HepG2 (cell line): Measurements from ENCODE around the gene POLE. TPM values are rescaled to one million over a fixed set of nuclear protein-coding genes. Genes with fewer than 3 reads are reported as not detected.

Source experiments
- ARNT2 ChIP-seq: sonication (generic); formaldehyde crosslinking; IDR thresholded peaks from 2 replicates; pipeline ENCODE4 v1.8.0; 2022; ENCODE audit warnings: mild to moderate bottlenecking, low read depth, missing genetic modification reagents, moderate library complexity
- ASH2L ChIP-seq: fragments of 300-600, 200-600 bp; sonication (generic); IDR thresholded peaks from 2 replicates; pipeline ENCODE4 v1.7.0; 2017; ENCODE audit warnings: low read depth, mild to moderate bottlenecking, moderate library complexity, mixed read lengths, low read length; ENCODE audit not compliant: insufficient read length
- HNRNPUL1 ChIP-seq: fragments of 200-400 bp; formaldehyde crosslinking; IDR thresholded peaks from 2 replicates; pipeline ENCODE4 v1.6.1; 2017; ENCODE audit warnings: low read depth, mild to moderate bottlenecking, low read length, moderate library complexity
- HOXA3 ChIP-seq: sonication (generic); formaldehyde crosslinking; IDR thresholded peaks from 2 replicates; pipeline ENCODE4 v1.5.0; 2020; ENCODE audit warnings: missing genetic modification reagents
- KDM5B ChIP-seq: sonication (generic); formaldehyde crosslinking; IDR thresholded peaks from 2 replicates; pipeline ENCODE4 v1.4.0; 2020; ENCODE audit warnings: missing genetic modification reagents, mild to moderate bottlenecking, borderline replicate concordance
- LCORL ChIP-seq, 2 experiments: fragments of 450-650 bp in 1 of 2; sonication (generic) in 1 of 2; formaldehyde crosslinking in 1 of 2; IDR thresholded peaks; 2 replicates each; pipeline versions ENCODE4 v1.5.0 to v1.6.1; 2017 to 2020; ENCODE audit warnings: antibody characterized with exemption in 1 of 2, missing genetic modification reagents in 1 of 2
- MIER2 ChIP-seq: IDR thresholded peaks from 2 replicates; pipeline ENCODE4 v1.6.1; 2016; ENCODE audit warnings: missing biosample characterization, missing genetic modification reagents
- RBFOX2 ChIP-seq: fragments of 200-400 bp; formaldehyde crosslinking; IDR thresholded peaks from 2 replicates; pipeline ENCODE4 v1.6.1; 2017; ENCODE audit warnings: low read depth, mild to moderate bottlenecking, low read length
- RBM22 ChIP-seq: fragments of 200-400 bp; formaldehyde crosslinking; optimal IDR thresholded peaks from 2 replicates; pipeline ENCODE3; 2017; ENCODE audit warnings: mild to moderate bottlenecking, low read length, moderate library complexity
- SALL1 ChIP-seq: sonication (generic); formaldehyde crosslinking; IDR thresholded peaks from 2 replicates; pipeline ENCODE4 v1.8.0; 2022; ENCODE audit warnings: mild to moderate bottlenecking, missing genetic modification reagents
- ZFP82 ChIP-seq: sonication (generic); formaldehyde crosslinking; IDR thresholded peaks from 2 replicates; pipeline ENCODE4 v1.5.1; 2020; ENCODE audit warnings: mild to moderate bottlenecking, missing genetic modification reagents, borderline replicate concordance
- ZNF121 ChIP-seq: sonication (generic); formaldehyde crosslinking; IDR thresholded peaks from 2 replicates; pipeline ENCODE4 v1.5.0; 2020; ENCODE audit warnings: mild to moderate bottlenecking, missing genetic modification reagents
- ZNF619 ChIP-seq: sonication (generic); formaldehyde crosslinking; IDR thresholded peaks from 2 replicates; pipeline ENCODE4 v1.4.0; 2020; ENCODE audit warnings: mild to moderate bottlenecking, missing genetic modification reagents
- polyA plus RNA-seq, 8 experiments: library from polyadenylated mRNA; depleted of rRNA in 3 of 8; stranded (reverse) in 7 of 8; unstranded in 1 of 8; fragments of >200 nt; fragmentation: Illumina TruSeq in 4 of 8; extraction: Trizol in 4 of 8; gene quantifications; 2 replicates each; pipeline versions ENCODE4 v1.2.1 to v1.2.3, GENCODE V29; 2011 to 2016; ENCODE audit warnings: low read depth in 4 of 8, missing spikeins in 1 of 8, mixed read lengths in 1 of 8; ENCODE audit not compliant: insufficient read depth in 1 of 8
- total RNA-seq, 5 experiments: library from RNA; depleted of rRNA; stranded (reverse); fragments of >200 nt; fragmentation: Illumina TruSeq; extraction: Trizol; gene quantifications; 2 replicates each; pipeline ENCODE4 v1.2.3, GENCODE V29; 2016; ENCODE audit warnings: low read depth in 1 of 5
- TF ChIP-seq, protein P1 (sequence below): sonication (generic); formaldehyde crosslinking; IDR thresholded peaks from 2 replicates; pipeline ENCODE4 v1.9.0; 2022; ENCODE audit warnings: low read depth, missing genetic modification reagents

Gene POLE
- total and polyA plus RNA-seq, 2 of the 13 experiments (the other 11 are each of a cell fraction or from before 2014, with no cell fraction given), result 25.3 to 52.2 TPM

DNA sequence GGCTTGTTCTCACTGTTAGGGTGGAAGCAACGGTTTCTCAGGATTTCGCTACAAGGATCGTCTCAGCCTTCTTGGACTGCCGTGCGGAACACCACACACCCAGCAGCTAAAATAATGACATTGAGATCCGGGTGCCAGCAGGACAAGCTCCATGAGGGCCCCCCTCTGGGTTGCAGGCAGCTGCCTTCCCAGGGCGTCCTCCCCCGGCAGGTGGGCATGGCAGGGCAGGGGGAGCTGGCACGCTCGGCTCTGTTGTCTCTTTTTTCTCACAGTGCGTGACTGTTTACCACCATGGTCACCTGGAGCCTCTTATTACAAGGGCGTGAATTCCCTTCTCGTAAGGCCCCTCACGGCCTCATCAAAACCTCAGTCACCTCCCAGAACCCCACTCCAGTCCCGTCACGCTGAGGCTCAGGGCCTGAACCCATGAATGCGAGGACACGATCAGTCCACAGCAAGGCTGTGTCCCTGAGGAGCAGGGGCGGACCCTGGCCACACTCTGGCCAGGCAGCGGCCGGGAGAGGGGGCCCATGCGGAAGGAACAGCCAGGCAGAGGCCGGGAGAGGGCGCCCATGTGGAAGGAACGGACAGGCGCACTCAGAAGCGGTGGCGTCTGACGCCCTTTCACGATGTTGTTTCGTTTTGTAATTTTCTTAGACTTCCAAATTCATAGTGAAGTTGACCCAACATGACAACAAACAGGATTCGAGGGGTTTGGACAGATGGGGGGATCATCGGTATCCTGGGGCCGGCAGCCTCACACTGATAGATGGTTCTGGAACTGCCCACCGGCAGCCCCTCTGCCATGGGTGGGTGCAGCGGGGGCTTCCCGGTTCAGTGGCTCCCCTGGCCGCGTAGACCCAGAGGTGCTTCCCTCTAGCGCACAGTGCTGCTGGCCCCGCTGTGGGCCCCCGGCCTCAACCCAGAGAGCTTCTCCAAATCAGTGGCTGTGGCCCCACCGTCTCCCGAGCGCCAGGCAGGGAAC, 86.8 kb downstream of the POLE start (continued):
- peak; percentile 68 for TF ChIP-seq SALL1 (CRISPR knock-in tag)
- TF ChIP-seq RBFOX2, result no peak
- no peak for TF ChIP-seq HNRNPUL1
- no peak for TF ChIP-seq RBM22
- no peak for TF ChIP-seq ZFP82
- TF ChIP-seq ARNT2 (CRISPR knock-in tag), result peak; percentile 40; the same call in 1 of the 2 replicates
- TF ChIP-seq LCORL (IDR thresholded peaks at IDR 0.05), result no peak
- TF ChIP-seq LCORL (CRISPR knock-in tag; IDR thresholded peaks at IDR 0.05), result 0 out of 2 replicates have a peak, but pooled peaks have one; percentile 42
- TF ChIP-seq ZNF121 (CRISPR knock-in tag), result peak; percentile 36; the same call in 1 of the 2 replicates
- TF ChIP-seq ZNF619 (CRISPR knock-in tag), result no peak
- TF ChIP-seq KDM5B, result peak; percentile 45; the same call in 1 of the 2 replicates
- no peak for TF ChIP-seq ASH2L
- peak; percentile 18; the same call in 1 of the 2 replicates for TF ChIP-seq HOXA3 (CRISPR knock-in tag)
- TF ChIP-seq MIER2, result no peak
- TF ChIP-seq, protein P1, sequence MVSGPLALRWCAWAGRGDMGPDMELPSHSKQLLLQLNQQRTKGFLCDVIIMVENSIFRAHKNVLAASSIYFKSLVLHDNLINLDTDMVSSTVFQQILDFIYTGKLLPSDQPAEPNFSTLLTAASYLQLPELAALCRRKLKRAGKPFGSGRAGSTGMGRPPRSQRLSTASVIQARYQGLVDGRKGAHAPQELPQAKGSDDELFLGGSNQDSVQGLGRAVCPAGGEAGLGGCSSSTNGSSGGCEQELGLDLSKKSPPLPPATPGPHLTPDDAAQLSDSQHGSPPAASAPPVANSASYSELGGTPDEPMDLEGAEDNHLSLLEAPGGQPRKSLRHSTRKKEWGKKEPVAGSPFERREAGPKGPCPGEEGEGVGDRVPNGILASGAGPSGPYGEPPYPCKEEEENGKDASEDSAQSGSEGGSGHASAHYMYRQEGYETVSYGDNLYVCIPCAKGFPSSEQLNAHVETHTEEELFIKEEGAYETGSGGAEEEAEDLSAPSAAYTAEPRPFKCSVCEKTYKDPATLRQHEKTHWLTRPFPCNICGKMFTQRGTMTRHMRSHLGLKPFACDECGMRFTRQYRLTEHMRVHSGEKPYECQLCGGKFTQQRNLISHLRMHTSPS (CRISPR knock-in tag), result 0 out of 2 replicates have a peak, but pooled peaks have one; percentile 35
